G401.6 (cell line): ENCODE results near the gene MAGI1.

Experiments
- FAIRE-seq: peaks from 2 replicates; lab custom pipeline; 2012; peaks lifted over from hg19 to GRCh38; lab: Jason Lieb, UNC

Gene MAGI1

GRCh38 chr3:66012711-66013110 lies 26.0 kb downstream of the MAGI1 start:
- FAIRE-seq: no peak

- no peak for FAIRE-seq
Observed at GRCh38 chr3:66010739-66011655, 27.7 kb downstream of the MAGI1 start.

- no peak for FAIRE-seq
Observed at GRCh38 chr3:66010348-66010738, 28.4 kb downstream of the MAGI1 start.

GRCh38 chr3:66004244-66004643 lies 34.5 kb downstream of the MAGI1 start:
- FAIRE-seq: no peak

- FAIRE-seq: no peak
Observed at GRCh38 chr3:66001626-66002025, 37.1 kb downstream of the MAGI1 start.

GRCh38 chr3:66000506-66000905 lies 38.2 kb downstream of the MAGI1 start:
- no peak for FAIRE-seq

- no peak for FAIRE-seq
Observed at GRCh38 chr3:65999606-66000005, 39.1 kb downstream of the MAGI1 start.

GRCh38 chr3:65996589-65996988 lies 42.1 kb downstream of the MAGI1 start:
- FAIRE-seq: no peak

GRCh38 chr3:65995515-65995914 lies 43.2 kb downstream of the MAGI1 start:
- no peak for FAIRE-seq

- FAIRE-seq: no peak
Observed at GRCh38 chr3:65995030-65995429, 43.7 kb downstream of the MAGI1 start.

GRCh38 chr3:65993134-65993900 lies 45.4 kb downstream of the MAGI1 start:
- no peak for FAIRE-seq

GRCh38 chr3:65992106-65992505 lies 46.6 kb downstream of the MAGI1 start:
- FAIRE-seq: no peak

- FAIRE-seq: no peak
Observed at GRCh38 chr3:65988411-65989180, 50.1 kb downstream of the MAGI1 start.

GRCh38 chr3:65986285-65986684 lies 52.4 kb downstream of the MAGI1 start:
- FAIRE-seq: no peak

GRCh38 chr3:65984975-65985374 lies 53.7 kb downstream of the MAGI1 start:
- no peak for FAIRE-seq

- no peak for FAIRE-seq
Observed at GRCh38 chr3:65983100-65983499, 55.6 kb downstream of the MAGI1 start.

GRCh38 chr3:65979731-65980130 lies 59.0 kb downstream of the MAGI1 start:
- FAIRE-seq: no peak

GRCh38 chr3:65979162-65979561 lies 59.6 kb downstream of the MAGI1 start:
- FAIRE-seq: no peak

- no peak for FAIRE-seq
Observed at GRCh38 chr3:65978116-65978515, 60.6 kb downstream of the MAGI1 start.

GRCh38 chr3:65975032-65975431 lies 63.7 kb downstream of the MAGI1 start:
- no peak for FAIRE-seq

GRCh38 chr3:65974509-65974908 lies 64.2 kb downstream of the MAGI1 start:
- FAIRE-seq: no peak

GRCh38 chr3:65972765-65973164 lies 66.0 kb downstream of the MAGI1 start:
- FAIRE-seq: no peak
